DMS 273 (cell line): ENCODE measurements around the gene NUDT4.
A peak's percentile ranks its signal among the peaks of the same experiment; 100 is the strongest.

Experiments used
- DNase-seq: peaks from one replicate; lab custom pipeline; 2025; ENCODE audit not compliant: unreplicated experiment; lab: John Stamatoyannopoulos, UW

The NUDT4 gene

GRCh38 chr12:93377252-93378195 lies at the start of gene NUDT4:
TSS of gene NUDT4 (plus strand) at chr12:93377925. CDS start at chr12:93378323, 398 bp downstream.
- peak; percentile 96 for DNase-seq

GRCh38 chr12:93333054-93333453 lies 44.7 kb upstream of the NUDT4 start:
- no peak for DNase-seq

- no peak for DNase-seq
These were observed 43.9 kb upstream of the NUDT4 start for GRCh38 chr12:93333828-93334227.

GRCh38 chr12:93335603-93336162 lies 42.0 kb upstream of the NUDT4 start:
- DNase-seq = no peak

- DNase-seq = no peak
These were observed 41.4 kb upstream of the NUDT4 start for GRCh38 chr12:93336291-93336741.

- DNase-seq = no peak
These were observed 39.1 kb upstream of the NUDT4 start for GRCh38 chr12:93338598-93338997.

GRCh38 chr12:93339695-93340094 lies 38.0 kb upstream of the NUDT4 start:
- no peak for DNase-seq

GRCh38 chr12:93341409-93342049 lies 36.2 kb upstream of the NUDT4 start:
- DNase-seq = no peak

- peak; percentile 93 for DNase-seq
These were observed 30.5 kb upstream of the NUDT4 start for GRCh38 chr12:93347054-93347785.

- DNase-seq = no peak
These were observed 28.9 kb upstream of the NUDT4 start for GRCh38 chr12:93348575-93349435.

- DNase-seq = no peak
These were observed 26.0 kb upstream of the NUDT4 start for GRCh38 chr12:93351726-93352125.

GRCh38 chr12:93352321-93352720 lies 25.4 kb upstream of the NUDT4 start:
- no peak for DNase-seq

GRCh38 chr12:93356214-93356613 lies 21.5 kb upstream of the NUDT4 start:
- DNase-seq = no peak

- no peak for DNase-seq
These were observed 19.7 kb upstream of the NUDT4 start for GRCh38 chr12:93358058-93358457.

GRCh38 chr12:93358821-93359220 lies 18.9 kb upstream of the NUDT4 start:
- DNase-seq = no peak

GRCh38 chr12:93360688-93361087 lies 17.0 kb upstream of the NUDT4 start:
- DNase-seq = no peak

GRCh38 chr12:93361151-93361919 lies 16.4 kb upstream of the NUDT4 start:
- peak; percentile 34 for DNase-seq

- no peak for DNase-seq
These were observed 13.9 kb upstream of the NUDT4 start for GRCh38 chr12:93363841-93364297.
